Mucosa of gallbladder (tissue), 1 donor: ENCODE data around the gene ZBTB45. TPM values are rescaled to one million over a fixed set of nuclear protein-coding genes. Genes with fewer than 3 reads are reported as not detected.
A peak's percentile ranks its signal among the peaks of the same experiment; 100 is the strongest.
"Not testable (repeated sequence)": the region's sequence is repeated elsewhere in the genome, so short reads cannot be mapped to it uniquely, and the experiment has no call there.

Experiments
- DNase-seq: peaks from one replicate; pipeline ENCODE4 v3.0.0-alpha.2; 2020; ENCODE audit warnings: low spot score
- total RNA-seq: library from RNA; stranded (reverse); gene quantifications from one replicate; pipeline ENCODE4 v1.2.1, GENCODE V29; 2021
- donor health status: DM: no; HTN: no; CAD: no.

Gene ZBTB45
- total RNA-seq, 1 donor from 2014 or later = 22.8 TPM

DNA sequence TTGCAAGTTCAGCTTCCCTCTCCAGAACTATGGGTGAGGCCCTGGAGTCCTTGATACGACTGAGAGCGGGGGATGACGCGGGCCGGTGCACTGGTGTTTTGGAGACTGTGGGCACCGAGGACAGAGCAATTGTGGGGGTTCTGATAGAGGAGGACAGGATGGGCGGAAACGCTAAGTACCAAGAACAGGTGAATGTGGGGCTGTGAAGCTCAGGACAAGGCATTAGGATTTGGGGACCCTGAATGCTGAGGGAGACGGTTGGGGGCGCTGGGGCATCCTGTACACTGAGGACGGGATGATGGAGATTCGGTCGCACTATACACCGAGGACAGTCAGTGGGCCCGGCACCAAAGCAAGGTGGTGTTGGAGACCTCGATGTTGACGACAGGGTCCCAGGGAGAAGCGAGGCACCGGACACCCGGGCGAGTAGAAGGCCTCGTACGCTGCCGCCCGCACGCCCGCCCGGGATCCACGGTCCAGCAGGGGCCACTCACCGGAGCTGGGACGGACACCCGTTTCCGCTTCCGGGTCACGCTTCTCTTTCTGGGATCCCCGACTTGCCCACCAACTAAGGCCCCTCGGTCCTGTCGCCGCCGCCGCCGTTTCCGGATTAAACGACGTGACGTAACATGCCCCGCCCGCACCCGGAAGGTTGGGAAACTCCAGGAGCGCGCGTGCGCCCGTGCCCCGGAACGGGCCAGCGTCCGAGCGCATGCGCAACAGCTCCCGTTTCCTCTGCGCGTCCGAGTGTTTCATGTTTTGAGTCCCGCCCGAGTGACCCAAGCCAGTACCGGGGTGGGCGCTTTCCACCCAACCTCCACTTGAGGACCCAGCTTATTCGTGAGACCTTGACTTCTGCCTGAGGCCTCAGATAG, 35.1 kb upstream of the ZBTB45 start, which contains the start of gene CHMP2A:
CHMP2A (minus strand) TSS at position 612 of the 875 bp plus-strand sequence. CDS start 893 bp downstream, outside the sequence.
- DNase-seq = peak; percentile 99

DNA sequence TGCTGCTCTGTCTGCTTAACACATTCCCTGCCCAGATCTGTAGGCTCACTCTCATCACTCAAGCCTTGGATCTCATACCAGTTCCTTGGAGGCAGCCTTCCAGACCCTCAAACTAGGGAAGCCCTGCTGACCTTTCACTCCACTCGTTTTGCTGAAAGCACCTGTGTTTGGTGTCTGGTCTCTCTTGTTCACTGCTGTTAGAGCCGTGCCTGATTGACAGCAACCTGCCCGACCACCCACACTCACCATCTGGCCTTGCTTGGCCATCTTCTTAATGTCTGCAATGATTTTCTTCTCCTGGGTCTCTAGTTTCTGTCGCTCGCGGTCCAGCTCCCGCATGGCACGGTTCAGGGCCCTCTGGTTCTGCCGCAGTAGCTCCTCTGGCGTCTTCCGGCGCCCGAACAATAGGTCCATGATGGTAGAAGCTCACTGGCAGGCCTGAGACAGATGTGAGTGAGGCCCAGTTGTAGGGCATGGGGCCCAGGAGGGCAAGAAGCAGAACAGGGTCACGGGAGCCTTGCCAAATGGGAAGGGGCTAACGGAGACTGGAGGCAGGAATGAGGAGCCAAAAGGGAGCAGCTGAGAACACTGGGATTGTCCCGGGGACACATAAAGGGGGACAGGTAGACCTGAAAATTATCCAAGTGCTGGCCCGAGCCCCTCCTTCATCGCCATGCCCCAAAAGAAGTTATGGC, 34.3 kb upstream of the ZBTB45 start:
- no peak for DNase-seq

GRCh38 chr19:58552655-58553054, 33.0 kb upstream of the ZBTB45 start:
- no peak for DNase-seq

DNA sequence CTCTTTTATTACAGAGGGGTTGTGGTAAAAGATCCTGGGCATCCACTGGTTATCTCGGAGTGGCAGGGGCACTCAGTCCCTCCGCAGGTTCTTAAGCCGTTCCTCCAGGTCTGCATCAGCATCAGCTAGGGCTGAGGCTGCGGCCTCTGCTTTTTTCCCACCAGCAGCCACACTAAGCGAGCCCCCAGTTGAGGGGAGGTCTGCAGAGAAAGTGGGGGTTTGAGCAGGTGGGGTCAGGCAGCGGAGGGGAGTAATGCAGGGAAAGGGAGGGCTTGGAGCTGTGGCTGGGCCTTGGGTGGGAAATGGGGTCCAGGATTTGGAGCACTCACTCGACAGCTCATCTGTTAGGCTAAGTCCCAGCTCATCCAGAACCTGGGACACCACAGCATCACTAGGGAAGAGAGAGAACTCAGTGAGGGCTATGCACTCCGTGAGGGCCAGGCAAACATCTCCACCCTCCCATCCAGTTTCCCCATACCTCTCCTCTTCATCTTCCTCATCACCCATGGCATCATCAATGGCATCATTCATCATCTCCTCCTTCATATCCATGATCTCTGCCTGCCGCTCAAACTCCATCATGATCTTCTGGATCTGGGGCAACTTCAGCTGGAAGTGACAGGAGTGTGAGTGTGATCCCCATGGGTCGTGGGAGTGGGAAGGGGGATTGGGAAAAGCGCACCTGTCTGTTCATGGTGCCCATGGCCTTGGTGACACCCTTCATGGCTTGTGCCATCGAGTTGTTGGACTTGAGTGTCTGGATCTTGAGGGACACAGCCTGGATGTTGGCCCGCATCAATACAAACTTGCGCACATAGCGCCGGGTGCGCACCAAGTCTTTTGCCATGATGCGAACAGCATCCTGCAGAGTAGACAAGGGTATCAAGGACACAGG, 32.2 kb upstream of the ZBTB45 start:
- no peak for DNase-seq

- no peak for DNase-seq
Observed at GRCh38 chr19:58551123-58551497, 31.5 kb upstream of the ZBTB45 start.

GRCh38 chr19:58550362-58551122, 30.9 kb upstream of the ZBTB45 start:
- no peak for DNase-seq

GRCh38 chr19:58549664-58550361, 30.2 kb upstream of the ZBTB45 start:
- no peak for DNase-seq

DNA sequence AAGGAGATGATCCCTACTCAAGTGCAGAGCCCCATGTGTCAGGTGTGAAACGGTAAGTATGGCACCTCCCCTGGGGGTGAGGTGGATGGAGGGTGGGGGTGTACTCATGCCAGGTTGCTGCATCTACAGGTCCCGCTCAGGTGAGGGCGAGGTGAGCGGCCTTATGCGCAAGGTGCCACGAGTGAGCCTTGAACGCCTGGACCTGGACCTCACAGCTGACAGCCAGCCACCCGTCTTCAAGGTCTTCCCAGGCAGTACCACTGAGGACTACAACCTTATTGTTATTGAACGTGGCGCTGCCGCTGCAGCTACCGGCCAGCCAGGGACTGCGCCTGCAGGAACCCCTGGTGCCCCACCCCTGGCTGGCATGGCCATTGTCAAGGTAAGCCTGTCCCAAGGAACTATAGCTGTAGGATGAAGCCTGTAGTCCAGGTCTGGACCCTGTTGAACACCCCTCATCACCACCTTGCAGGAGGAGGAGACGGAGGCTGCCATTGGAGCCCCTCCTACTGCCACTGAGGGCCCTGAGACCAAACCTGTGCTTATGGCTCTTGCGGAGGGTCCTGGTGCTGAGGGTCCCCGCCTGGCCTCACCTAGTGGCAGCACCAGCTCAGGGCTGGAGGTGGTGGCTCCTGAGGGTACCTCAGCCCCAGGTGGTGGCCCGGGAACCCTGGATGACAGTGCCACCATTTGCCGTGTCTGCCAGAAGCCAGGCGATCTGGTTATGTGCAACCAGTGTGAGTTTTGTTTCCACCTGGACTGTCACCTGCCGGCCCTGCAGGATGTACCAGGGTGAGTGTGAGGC, 29.5 kb upstream of the ZBTB45 start:
- no peak for DNase-seq

- no peak for DNase-seq
Observed at GRCh38 chr19:58547323-58548312, 28.0 kb upstream of the ZBTB45 start.

- no peak for DNase-seq
Observed at GRCh38 chr19:58546019-58546530, 26.5 kb upstream of the ZBTB45 start.

DNA sequence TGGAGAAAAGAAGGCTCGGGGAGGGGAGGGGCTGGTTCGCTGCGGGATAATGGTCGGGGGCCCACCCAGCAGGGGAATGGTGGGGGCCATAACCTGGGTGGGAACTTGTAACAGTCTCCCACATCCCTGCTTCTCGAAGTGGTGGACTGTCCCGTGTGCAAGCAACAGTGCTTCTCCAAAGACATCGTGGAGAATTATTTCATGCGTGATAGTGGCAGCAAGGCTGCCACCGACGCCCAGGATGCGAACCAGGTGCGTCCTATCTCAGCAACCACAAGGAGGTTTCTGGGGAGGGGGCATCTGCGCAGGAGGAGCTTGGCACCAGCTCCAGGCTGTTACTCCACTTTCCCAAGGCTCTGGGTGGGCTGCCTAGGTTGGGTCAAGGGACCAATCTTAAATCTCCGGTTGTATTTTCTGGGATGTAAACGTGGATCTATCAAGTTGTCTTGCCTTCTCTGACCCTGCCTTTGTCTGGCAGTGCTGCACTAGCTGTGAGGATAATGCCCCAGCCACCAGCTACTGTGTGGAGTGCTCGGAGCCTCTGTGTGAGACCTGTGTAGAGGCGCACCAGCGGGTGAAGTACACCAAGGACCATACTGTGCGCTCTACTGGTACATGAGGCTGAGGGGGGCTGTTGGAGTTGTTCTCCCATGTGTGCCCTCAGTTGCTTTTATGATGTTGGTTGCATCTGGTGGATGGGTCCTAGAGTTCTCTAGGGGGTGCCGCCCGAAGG, 25.8 kb upstream of the ZBTB45 start:
- DNase-seq = no peak

DNA sequence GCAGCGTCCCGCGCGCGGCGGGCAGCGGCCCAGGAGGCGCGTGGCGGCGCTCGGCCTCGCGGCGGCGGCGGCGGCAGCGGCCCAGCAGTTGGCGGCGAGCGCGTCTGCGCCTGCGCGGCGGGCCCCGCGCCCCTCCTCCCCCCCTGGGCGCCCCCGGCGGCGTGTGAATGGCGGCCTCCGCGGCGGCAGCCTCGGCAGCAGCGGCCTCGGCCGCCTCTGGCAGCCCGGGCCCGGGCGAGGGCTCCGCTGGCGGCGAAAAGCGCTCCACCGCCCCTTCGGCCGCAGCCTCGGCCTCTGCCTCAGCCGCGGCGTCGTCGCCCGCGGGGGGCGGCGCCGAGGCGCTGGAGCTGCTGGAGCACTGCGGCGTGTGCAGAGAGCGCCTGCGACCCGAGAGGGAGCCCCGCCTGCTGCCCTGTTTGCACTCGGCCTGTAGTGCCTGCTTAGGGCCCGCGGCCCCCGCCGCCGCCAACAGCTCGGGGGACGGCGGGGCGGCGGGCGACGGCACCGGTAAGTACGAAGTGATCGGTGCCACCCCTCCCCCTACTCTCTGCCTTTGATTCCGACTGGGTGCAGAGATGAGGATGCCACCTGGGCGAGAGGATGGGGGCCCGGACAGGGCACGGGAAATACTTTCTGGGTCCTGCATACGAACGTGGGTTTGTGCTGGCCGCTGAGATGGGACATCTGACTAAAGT, 25.1 kb upstream of the ZBTB45 start:
- DNase-seq = no peak

- peak; percentile 99 for DNase-seq
Observed at GRCh38 chr19:58543826-58544590, 24.4 kb upstream of the ZBTB45 start, which contains the start of gene TRIM28. Gene TRIM28, plus strand, starts transcription at chr19:58544064. Its CDS starts 694 bp downstream, at chr19:58544758.

- DNase-seq = not testable (repeated sequence)
Observed at GRCh38 chr19:58542641-58543372, 23.2 kb upstream of the ZBTB45 start.

DNA sequence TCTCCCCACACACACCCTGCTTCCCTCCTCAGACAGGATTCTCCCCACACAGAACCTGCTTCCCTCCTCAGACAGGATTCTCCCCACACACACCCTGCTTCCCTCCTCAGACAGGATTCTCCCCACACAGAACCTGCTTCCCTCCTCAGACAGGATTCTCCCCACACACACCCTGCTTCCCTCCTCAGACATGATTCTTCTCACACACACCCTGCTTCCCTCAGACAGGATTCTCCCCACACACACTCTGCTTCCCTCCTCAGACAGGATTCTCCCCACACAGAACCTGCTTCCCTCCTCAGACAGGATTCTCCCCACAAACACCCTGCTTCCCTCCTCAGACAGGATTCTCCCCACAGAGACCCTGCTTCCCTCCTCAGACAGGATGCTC, 19.6 kb upstream of the ZBTB45 start:
- not testable (repeated sequence) for DNase-seq
